Aorta (tissue), 5 donors: Measurements from ENCODE around the gene TRIAP1. TPM values are rescaled to one million over a fixed set of nuclear protein-coding genes. Genes with fewer than 3 reads are reported as not detected.
"Not testable (repeated sequence)": the region's sequence is repeated elsewhere in the genome, so short reads cannot be mapped to it uniquely, and the experiment has no call there.

Source experiments
- ATAC-seq: fragments of 200-7000 bp; cut with Tn5 transposase; one replicate; pipeline ENCODE4 v1.9.1; 2022; ENCODE audit warnings: moderate library complexity; ENCODE audit not compliant: low FRiP score
- DNase-seq, 2 donors: peaks; one replicate each; pipeline ENCODE4 v3.0.0-alpha.2; 2020
- H3K27ac ChIP-seq, 2 donors: one replicate each; pipeline ENCODE4 v1.5.1; 2013; ENCODE audit warnings: low read length in 2 of 2, mild to moderate bottlenecking in 2 of 2, moderate library complexity in 2 of 2, control low read depth in 1 of 2, inconsistent platforms in 1 of 2, low read depth in 1 of 2
- H3K27me3 ChIP-seq, 2 donors: one replicate each; pipeline ENCODE4 v1.6.1; 2013; ENCODE audit warnings: control low read depth in 1 of 2, low read length in 1 of 2, mild to moderate bottlenecking in 1 of 2, moderate library complexity in 1 of 2; ENCODE audit not compliant: insufficient read depth in 2 of 2, control insufficient read depth in 1 of 2
- H3K36me3 ChIP-seq, 2 donors: one replicate each; pipeline ENCODE4 v1.6.1; 2013; ENCODE audit warnings: control low read depth in 1 of 2, low read length in 1 of 2, mild to moderate bottlenecking in 1 of 2; ENCODE audit not compliant: insufficient read depth in 2 of 2, control insufficient read depth in 1 of 2
- H3K4me1 ChIP-seq, 2 donors: one replicate each; pipeline ENCODE4 v1.6.1; 2013; ENCODE audit warnings: low read length in 2 of 2, control low read depth in 1 of 2, mild to moderate bottlenecking in 1 of 2, moderate library complexity in 1 of 2; ENCODE audit not compliant: insufficient read depth in 2 of 2, control insufficient read depth in 1 of 2
- H3K4me3 ChIP-seq, 2 donors: one replicate each; pipeline ENCODE4 v1.5.1; 2013; ENCODE audit warnings: low read length in 2 of 2, control low read depth in 1 of 2, mild to moderate bottlenecking in 1 of 2
- H3K9me3 ChIP-seq: one replicate; pipeline ENCODE4 v1.6.1; 2013; ENCODE audit warnings: mild to moderate bottlenecking, low read length; ENCODE audit not compliant: control insufficient read depth
- WGBS, 2 donors: extraction: QIAGEN DNeasy Blood & Tissue Kit; methylation state at CpG; one replicate each; pipeline ENCODE4 v1.1.7; 2013; 5-methylcytosine and 5-hydroxymethylcytosine counted together
- intact Hi-C, 2 donors: fragments of 100-400 bp; cut with DNase I; formaldehyde crosslinking; loops; one replicate each; pipeline versions ENCODE4 v1.14.2 to v1.15.0; 2022
- polyA plus RNA-seq, 2 donors: library from polyadenylated mRNA; stranded (reverse); fragments of 200-250 nt; gene quantifications; one replicate each; pipeline ENCODE4 v1.2.3, GENCODE V29; 2013
- total RNA-seq, 2 donors: library from RNA; stranded (reverse); fragmentation: NEBNext Ultra II Directional; extraction: Animal tissue kit (Norgen Biotek cat#: 25700); gene quantifications; one replicate each; pipeline ENCODE4 v1.2.1, GENCODE V29; 2021
- donor health status: healthy with polysubstance abuse.
- donor health status: Bipolar disorder and iron deficiency.
- donor health status: DM: no; HTN: no; CAD: no.
- donor health status: DM: no; HTN: no; CAD: no.
- donor health status: DM: yes; HTN: yes; CAD: no.

The TRIAP1 gene
- total and polyA plus RNA-seq, 4 donors, result 13.0 to 43.1 (median 16.9) TPM

DNA sequence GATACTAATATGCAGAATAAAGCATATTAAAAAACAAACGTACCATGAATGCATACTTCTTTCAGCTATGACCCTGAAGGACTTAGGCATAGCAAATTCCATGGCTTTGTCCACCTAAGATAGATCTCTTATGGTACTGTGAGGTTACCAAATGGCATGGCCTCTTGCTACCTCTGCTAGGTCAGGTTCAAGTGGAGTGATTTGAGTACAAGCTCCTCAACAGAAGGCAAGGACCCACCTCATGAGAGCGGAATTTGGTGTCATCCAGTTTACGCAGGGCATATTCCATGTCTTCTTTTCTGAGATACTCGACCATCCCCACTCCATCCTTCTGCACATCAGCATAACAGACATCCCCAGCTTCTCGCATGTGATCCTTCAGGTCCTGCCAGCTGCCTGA lies 17.5 kb upstream of the TRIAP1 start:
- 80 to 83% methylated on average over 5 of the region's 5 CpGs for WGBS, 2 donors
- H3K4me3 ChIP-seq, result no peak overlapping the region
- no peak overlapping the region for H3K27ac ChIP-seq
- H3K4me1 ChIP-seq, result no peaks in the 10 kb centered on the region
- intact Hi-C loops, result no loop called here
- no peaks in the 10 kb centered on the region for H3K27me3 ChIP-seq
- no peaks in the 10 kb centered on the region for H3K9me3 ChIP-seq
- ATAC-seq (no peak), DNase-seq (no peak)
- peaks cover 12 to 16% of the 10 kb centered on the region in 2 donors for H3K36me3 ChIP-seq

- no peak overlapping the region for H3K4me3 ChIP-seq
- ATAC-seq (no peak), DNase-seq (no peak)
- no peak overlapping the region for H3K27ac ChIP-seq
- no peaks in the 10 kb centered on the region for H3K27me3 ChIP-seq
- intact Hi-C loops, result no loop called here
- no peaks in the 10 kb centered on the region for H3K9me3 ChIP-seq
- WGBS, 2 donors, result 67 to 69% methylated on average over 3 of the region's 3 CpGs
- H3K4me1 ChIP-seq, result no peaks in the 10 kb centered on the region
- H3K36me3 ChIP-seq, result peaks cover 15 to 16% of the 10 kb centered on the region in 2 donors
Measured at GRCh38 chr12:120462099-120462640, 16.0 kb upstream of the TRIAP1 start.

DNA sequence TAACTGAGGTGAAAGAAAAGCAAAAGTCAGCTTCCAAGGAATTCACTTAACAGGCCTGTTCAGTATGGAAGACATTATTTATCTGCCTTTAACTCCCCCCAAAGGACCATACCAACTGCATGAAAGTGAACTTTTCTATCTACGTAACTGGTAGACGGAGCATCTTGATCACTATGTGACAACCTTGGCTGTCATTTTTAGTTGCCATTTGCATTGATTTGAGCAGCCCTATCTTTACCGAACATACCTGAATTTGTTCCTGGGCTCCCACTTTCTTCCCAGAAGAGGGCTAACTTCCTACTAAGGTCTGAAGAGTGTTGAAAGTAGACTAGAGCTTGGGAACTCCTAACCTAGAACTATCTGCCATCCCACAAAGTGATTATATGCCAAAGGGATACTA lies 14.0 kb upstream of the TRIAP1 start:
- no peak overlapping the region for H3K27ac ChIP-seq
- no peaks in the 10 kb centered on the region for H3K27me3 ChIP-seq
- no peaks in the 10 kb centered on the region for H3K9me3 ChIP-seq
- WGBS, 2 donors, result 88 to 90% methylated on average over 3 of the region's 3 CpGs
- no peak overlapping the region for H3K4me3 ChIP-seq
- ATAC-seq (no peak), DNase-seq (no peak)
- no peaks in the 10 kb centered on the region for H3K4me1 ChIP-seq
- intact Hi-C loops, result no loop called here
- H3K36me3 ChIP-seq, result peaks cover 16 to 18% of the 10 kb centered on the region in 2 donors

- intact Hi-C loops, result no loop called here
- 69 to 71% methylated on average over 6 of the region's 6 CpGs for WGBS, 2 donors
- Histone ChIP-seq H3K9me3 (no peaks in the 10 kb centered on the region), H3K4me3 (no peak overlapping the region), H3K36me3 (peaks cover 8% of the 10 kb centered on the region in 2 donors), H3K27me3 (no peaks in the 10 kb centered on the region), H3K27ac (no peak overlapping the region), H3K4me1 (no peaks in the 10 kb centered on the region)
- no peak for DNase-seq
- no peak for ATAC-seq
Measured at GRCh38 chr12:120457133-120457532, 10.9 kb upstream of the TRIAP1 start.

GRCh38 chr12:120455302-120455701 lies 9.1 kb upstream of the TRIAP1 start:
- intact Hi-C loops, result no loop called here
- no peaks in the 10 kb centered on the region for H3K9me3 ChIP-seq
- 89 to 90% methylated on average over 7 of the region's 7 CpGs for WGBS, 2 donors
- H3K4me3 ChIP-seq, result no peak overlapping the region
- DNase-seq (no peak), ATAC-seq (no peak)
- no peaks in the 10 kb centered on the region for H3K4me1 ChIP-seq
- H3K36me3 ChIP-seq, result peaks cover 6 to 7% of the 10 kb centered on the region in 2 donors
- no peaks in the 10 kb centered on the region for H3K27me3 ChIP-seq
- H3K27ac ChIP-seq, result no peak overlapping the region

- no peak for ATAC-seq
Measured at GRCh38 chr12:120453977-120454376, 7.8 kb upstream of the TRIAP1 start.

GRCh38 chr12:120453060-120453750 lies 7.0 kb upstream of the TRIAP1 start:
- WGBS, 2 donors, result 92 to 94% methylated on average over 3 of the region's 3 CpGs

More at GRCh38 chr12:120453977-120454376, 7.8 kb upstream of the TRIAP1 start:
- DNase-seq, result no peak
- intact Hi-C loops, result no loop called here
- no peak overlapping the region for H3K27ac ChIP-seq
- no peak overlapping the region for H3K4me3 ChIP-seq
- H3K36me3 ChIP-seq, result peaks cover 0 to 7% of the 10 kb centered on the region in 2 donors
- no peaks in the 10 kb centered on the region for H3K4me1 ChIP-seq
- no peaks in the 10 kb centered on the region for H3K9me3 ChIP-seq
- 69 to 72% methylated on average over 4 of the region's 4 CpGs for WGBS, 2 donors
- H3K27me3 ChIP-seq, result no peaks in the 10 kb centered on the region

DNA sequence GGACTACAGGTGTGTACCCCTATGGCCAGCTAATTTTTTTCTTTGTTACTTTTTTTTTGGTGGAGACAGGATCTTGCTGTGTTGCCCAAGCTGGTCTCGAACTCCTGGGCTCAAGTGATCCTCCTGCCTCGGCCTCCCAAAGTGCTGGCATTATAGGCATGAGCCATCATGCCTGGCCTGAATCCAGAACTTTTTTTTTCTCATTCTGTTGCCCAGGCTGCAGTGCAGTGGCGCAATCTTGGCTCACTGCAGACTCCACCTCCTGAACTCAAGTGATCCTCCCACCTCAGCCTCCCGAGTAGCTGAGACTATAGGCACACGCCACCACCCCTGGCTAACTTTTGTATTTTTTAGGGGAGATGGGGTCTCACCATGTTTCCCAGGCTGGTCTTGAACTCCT lies 6.3 kb upstream of the TRIAP1 start:
- H3K4me1 ChIP-seq, H3K9me3 ChIP-seq, ATAC-seq, H3K27me3 ChIP-seq, intact Hi-C loops, H3K27ac ChIP-seq, H3K4me3 ChIP-seq, DNase-seq, H3K36me3 ChIP-seq: not testable (repeated sequence)
- 68 to 78% methylated on average over 5 of the region's 5 CpGs for WGBS, 2 donors

More at GRCh38 chr12:120453060-120453750, 7.0 kb upstream of the TRIAP1 start:
- ATAC-seq, result no peak
- Histone ChIP-seq H3K9me3 (no peaks in the 10 kb centered on the region), H3K4me3 (no peak overlapping the region), H3K36me3 (peaks cover 0 to 4% of the 10 kb centered on the region in 2 donors), H3K4me1 (no peaks in the 10 kb centered on the region), H3K27ac (no peak overlapping the region), H3K27me3 (no peaks in the 10 kb centered on the region)
- DNase-seq, result no peak
- intact Hi-C loops, result no loop called here

DNA sequence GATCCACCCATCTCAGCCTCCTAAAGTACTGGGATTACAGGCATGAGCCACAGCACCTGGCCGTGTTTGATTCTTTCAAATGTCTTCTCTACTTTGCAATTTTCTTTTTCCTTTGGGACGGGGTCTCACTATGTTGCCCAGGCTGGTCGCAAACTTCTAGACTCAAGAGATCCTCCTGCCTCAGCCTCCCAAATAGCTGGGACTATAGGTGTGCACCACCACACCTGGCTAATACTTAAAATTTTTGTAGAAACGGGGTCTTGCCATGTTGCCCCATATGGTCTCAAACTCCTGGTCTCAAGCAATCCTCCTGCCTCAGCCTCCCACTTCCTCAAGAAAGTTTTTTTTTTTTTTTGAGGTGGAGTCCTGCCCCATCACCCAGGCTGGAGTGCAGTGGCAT lies 1.8 kb upstream of the TRIAP1 start:
- Histone ChIP-seq H3K9me3 (no peaks in the 10 kb centered on the region), H3K4me3 (no peak overlapping the region), H3K4me1 (peaks cover 3 to 5% of the 10 kb centered on the region in 2 donors), H3K27me3 (no peaks in the 10 kb centered on the region), H3K36me3 (peaks cover 2 to 3% of the 10 kb centered on the region in 2 donors), H3K27ac (no peak overlapping the region)
- 92 to 94% methylated on average over 4 of the region's 4 CpGs for WGBS, 2 donors
- intact Hi-C loops, result no loop called here
- ATAC-seq (no peak), DNase-seq (no peak)
